Measurements from ENCODE around the gene RNPEPL1.
A peak's percentile ranks its signal among the peaks of the same experiment; 100 is the strongest.

The RNPEPL1 gene

GRCh38 chr2:240568678-240569522 is 616 bp downstream of the RNPEPL1 start:
- Histone ChIP-seq H3K36me3 (ENCODE audit: control insufficient read depth, insufficient read depth, low read length) (no peaks in the 10 kb centered on the region), H3K23ac (ENCODE audit: low read length) (peak overlapping the region; percentile 89), H3K56ac (ENCODE audit: low read length) (peak overlapping the region; percentile 86), H4K5ac (ENCODE audit: low read length) (no peak overlapping the region), H3K4ac (ENCODE audit: low read depth, low read length) (no peak overlapping the region), H3K27me3 (ENCODE audit: insufficient read depth, low read length, poor library complexity) (no peaks in the 10 kb centered on the region), H3K4me3 (ENCODE audit: low read length) (peak overlapping the region; percentile 30), H3K9ac (ENCODE audit: low read length) (peak overlapping the region; percentile 75), H3K18ac (ENCODE audit: low read length) (peak overlapping the region; percentile 16), H3K27ac (ENCODE audit: low read depth, low read length) (no peak overlapping the region), H2BK120ac (ENCODE audit: low read depth, low read length) (no peak overlapping the region), H3K4me1 (ENCODE audit: control insufficient read depth, low read depth, low read length) (no peaks in the 10 kb centered on the region), H2BK5ac (ENCODE audit: low read length) (no peak overlapping the region), H2BK15ac (replicated peaks; ENCODE audit: low read depth) (no peak overlapping the region), H4K8ac (ENCODE audit: low read depth, low read length) (no peak overlapping the region), H2AK5ac (ENCODE audit: low read length) (no peak overlapping the region), H3K79me1 (ENCODE audit: low read length) (no peaks in the 10 kb centered on the region), H3K79me2 (ENCODE audit: control insufficient read depth, insufficient read depth, low read length) (no peaks in the 10 kb centered on the region), H3K4me2 (ENCODE audit: low read length) (peak overlapping the region; percentile 57)
- no CpG with 5 or more reads among the region's 93 CpGs for whole genome bisulfite sequencing (ENCODE audit: extremely low coverage, insufficient coverage, low lambda C conversion rate)
- DNase-seq, result no peak

GRCh38 chr2:240569523-240569997 is 1.3 kb downstream of the RNPEPL1 start:
- H3K27me3 ChIP-seq (ENCODE audit: insufficient read depth, low read length, poor library complexity), result no peaks in the 10 kb centered on the region
- H2BK120ac ChIP-seq (ENCODE audit: low read depth, low read length), result no peak overlapping the region
- peak overlapping the region; percentile 86 for H3K56ac ChIP-seq (ENCODE audit: low read length)
- peak overlapping the region; percentile 57 for H3K4me2 ChIP-seq (ENCODE audit: low read length)
- no peak overlapping the region for H4K8ac ChIP-seq (ENCODE audit: low read depth, low read length)
- H2BK5ac ChIP-seq (ENCODE audit: low read length), result no peak overlapping the region
- no peaks in the 10 kb centered on the region for H3K4me1 ChIP-seq (ENCODE audit: control insufficient read depth, low read depth, low read length)
- H3K23ac ChIP-seq (ENCODE audit: low read length), result peak overlapping the region; percentile 89
- no peaks in the 10 kb centered on the region for H3K36me3 ChIP-seq (ENCODE audit: control insufficient read depth, insufficient read depth, low read length)
- H2AK5ac ChIP-seq (ENCODE audit: low read length), result no peak overlapping the region
- H2BK15ac ChIP-seq (replicated peaks; ENCODE audit: low read depth), result no peak overlapping the region
- H3K4ac ChIP-seq (ENCODE audit: low read depth, low read length), result no peak overlapping the region
- H3K18ac ChIP-seq (ENCODE audit: low read length), result no peak overlapping the region
- H3K79me2 ChIP-seq (ENCODE audit: control insufficient read depth, insufficient read depth, low read length), result no peaks in the 10 kb centered on the region
- no peak overlapping the region for H4K5ac ChIP-seq (ENCODE audit: low read length)
- no peaks in the 10 kb centered on the region for H3K79me1 ChIP-seq (ENCODE audit: low read length)
- H3K27ac ChIP-seq (ENCODE audit: low read depth, low read length), result no peak overlapping the region
- no peak for DNase-seq
- H3K4me3 ChIP-seq (ENCODE audit: low read length), result no peak overlapping the region
- no CpG with 5 or more reads among the region's 9 CpGs for WGBS (ENCODE audit: extremely low coverage, insufficient coverage, low lambda C conversion rate)
- H3K9ac ChIP-seq (ENCODE audit: low read length), result peak overlapping the region; percentile 75

- Histone ChIP-seq H3K4me2 (ENCODE audit: low read length) (no peak overlapping the region), H3K18ac (ENCODE audit: low read length) (no peak overlapping the region), H3K23ac (ENCODE audit: low read length) (no peak overlapping the region), H3K79me2 (ENCODE audit: control insufficient read depth, insufficient read depth, low read length) (no peaks in the 10 kb centered on the region), H3K27ac (ENCODE audit: low read depth, low read length) (no peak overlapping the region), H4K5ac (ENCODE audit: low read length) (no peak overlapping the region), H4K8ac (ENCODE audit: low read depth, low read length) (no peak overlapping the region), H2BK5ac (ENCODE audit: low read length) (no peak overlapping the region), H2AK5ac (ENCODE audit: low read length) (no peak overlapping the region), H2BK15ac (replicated peaks; ENCODE audit: low read depth) (no peak overlapping the region), H3K9ac (ENCODE audit: low read length) (no peak overlapping the region), H2BK120ac (ENCODE audit: low read depth, low read length) (no peak overlapping the region), H3K4ac (ENCODE audit: low read depth, low read length) (no peak overlapping the region), H3K56ac (ENCODE audit: low read length) (no peak overlapping the region), H3K27me3 (ENCODE audit: insufficient read depth, low read length, poor library complexity) (no peaks in the 10 kb centered on the region), H3K4me3 (ENCODE audit: low read length) (no peak overlapping the region), H3K79me1 (ENCODE audit: low read length) (no peaks in the 10 kb centered on the region), H3K36me3 (ENCODE audit: control insufficient read depth, insufficient read depth, low read length) (no peaks in the 10 kb centered on the region), H3K4me1 (ENCODE audit: control insufficient read depth, low read depth, low read length) (no peaks in the 10 kb centered on the region)
- DNase-seq, result no peak
- no CpG with 5 or more reads among the region's 15 CpGs for WGBS (ENCODE audit: extremely low coverage, insufficient coverage, low lambda C conversion rate)
Observed at GRCh38 chr2:240569998-240570530, 1.8 kb downstream of the RNPEPL1 start.

GRCh38 chr2:240570531-240571313 is 2.4 kb downstream of the RNPEPL1 start:
- Histone ChIP-seq H3K27me3 (ENCODE audit: insufficient read depth, low read length, poor library complexity) (no peaks in the 10 kb centered on the region), H3K9ac (ENCODE audit: low read length) (no peak overlapping the region), H3K27ac (ENCODE audit: low read depth, low read length) (no peak overlapping the region), H2BK15ac (replicated peaks; ENCODE audit: low read depth) (no peak overlapping the region), H4K5ac (ENCODE audit: low read length) (no peak overlapping the region), H3K18ac (ENCODE audit: low read length) (no peak overlapping the region), H3K4me3 (ENCODE audit: low read length) (no peak overlapping the region), H3K23ac (ENCODE audit: low read length) (no peak overlapping the region), H3K56ac (ENCODE audit: low read length) (peak overlapping the region; percentile 7), H3K36me3 (ENCODE audit: control insufficient read depth, insufficient read depth, low read length) (no peaks in the 10 kb centered on the region), H3K79me2 (ENCODE audit: control insufficient read depth, insufficient read depth, low read length) (no peaks in the 10 kb centered on the region), H3K4me1 (ENCODE audit: control insufficient read depth, low read depth, low read length) (no peaks in the 10 kb centered on the region), H3K4me2 (ENCODE audit: low read length) (no peak overlapping the region), H3K4ac (ENCODE audit: low read depth, low read length) (no peak overlapping the region), H2BK5ac (ENCODE audit: low read length) (no peak overlapping the region), H4K8ac (ENCODE audit: low read depth, low read length) (no peak overlapping the region), H3K79me1 (ENCODE audit: low read length) (no peaks in the 10 kb centered on the region), H2AK5ac (ENCODE audit: low read length) (no peak overlapping the region), H2BK120ac (ENCODE audit: low read depth, low read length) (no peak overlapping the region)
- no peak for DNase-seq
- WGBS (ENCODE audit: extremely low coverage, insufficient coverage, low lambda C conversion rate), result no CpG with 5 or more reads among the region's 11 CpGs

GRCh38 chr2:240571314-240571973 is 3.2 kb downstream of the RNPEPL1 start:
- no peak overlapping the region for H3K27ac ChIP-seq (ENCODE audit: low read depth, low read length)
- H3K27me3 ChIP-seq (ENCODE audit: insufficient read depth, low read length, poor library complexity), result no peaks in the 10 kb centered on the region
- H3K4me3 ChIP-seq (ENCODE audit: low read length), result no peak overlapping the region
- H3K79me1 ChIP-seq (ENCODE audit: low read length), result no peaks in the 10 kb centered on the region
- H3K79me2 ChIP-seq (ENCODE audit: control insufficient read depth, insufficient read depth, low read length), result no peaks in the 10 kb centered on the region
- H2BK5ac ChIP-seq (ENCODE audit: low read length), result no peak overlapping the region
- H2AK5ac ChIP-seq (ENCODE audit: low read length), result no peak overlapping the region
- no peaks in the 10 kb centered on the region for H3K4me1 ChIP-seq (ENCODE audit: control insufficient read depth, low read depth, low read length)
- no peak overlapping the region for H3K23ac ChIP-seq (ENCODE audit: low read length)
- no peak overlapping the region for H2BK15ac ChIP-seq (replicated peaks; ENCODE audit: low read depth)
- H2BK120ac ChIP-seq (ENCODE audit: low read depth, low read length), result no peak overlapping the region
- H4K8ac ChIP-seq (ENCODE audit: low read depth, low read length), result no peak overlapping the region
- no peak overlapping the region for H3K9ac ChIP-seq (ENCODE audit: low read length)
- no CpG with 5 or more reads among the region's 18 CpGs for WGBS (ENCODE audit: extremely low coverage, insufficient coverage, low lambda C conversion rate)
- H3K56ac ChIP-seq (ENCODE audit: low read length), result no peak overlapping the region
- no peaks in the 10 kb centered on the region for H3K36me3 ChIP-seq (ENCODE audit: control insufficient read depth, insufficient read depth, low read length)
- H3K4me2 ChIP-seq (ENCODE audit: low read length), result no peak overlapping the region
- no peak overlapping the region for H3K4ac ChIP-seq (ENCODE audit: low read depth, low read length)
- no peak overlapping the region for H4K5ac ChIP-seq (ENCODE audit: low read length)
- DNase-seq, result no peak
- H3K18ac ChIP-seq (ENCODE audit: low read length), result no peak overlapping the region
